ENCODE data around the gene OPRD1.

OPRD1 gene

GRCh38 chr1:28781305-28781704 is 30.7 kb upstream of the OPRD1 start:
- H3K9me3 ChIP-seq (ENCODE audit: control insufficient read depth, low read length), result no peaks in the 10 kb centered on the region

GRCh38 chr1:28782011-28782410 is 30.0 kb upstream of the OPRD1 start:
- TF ChIP-seq, protein P1, sequence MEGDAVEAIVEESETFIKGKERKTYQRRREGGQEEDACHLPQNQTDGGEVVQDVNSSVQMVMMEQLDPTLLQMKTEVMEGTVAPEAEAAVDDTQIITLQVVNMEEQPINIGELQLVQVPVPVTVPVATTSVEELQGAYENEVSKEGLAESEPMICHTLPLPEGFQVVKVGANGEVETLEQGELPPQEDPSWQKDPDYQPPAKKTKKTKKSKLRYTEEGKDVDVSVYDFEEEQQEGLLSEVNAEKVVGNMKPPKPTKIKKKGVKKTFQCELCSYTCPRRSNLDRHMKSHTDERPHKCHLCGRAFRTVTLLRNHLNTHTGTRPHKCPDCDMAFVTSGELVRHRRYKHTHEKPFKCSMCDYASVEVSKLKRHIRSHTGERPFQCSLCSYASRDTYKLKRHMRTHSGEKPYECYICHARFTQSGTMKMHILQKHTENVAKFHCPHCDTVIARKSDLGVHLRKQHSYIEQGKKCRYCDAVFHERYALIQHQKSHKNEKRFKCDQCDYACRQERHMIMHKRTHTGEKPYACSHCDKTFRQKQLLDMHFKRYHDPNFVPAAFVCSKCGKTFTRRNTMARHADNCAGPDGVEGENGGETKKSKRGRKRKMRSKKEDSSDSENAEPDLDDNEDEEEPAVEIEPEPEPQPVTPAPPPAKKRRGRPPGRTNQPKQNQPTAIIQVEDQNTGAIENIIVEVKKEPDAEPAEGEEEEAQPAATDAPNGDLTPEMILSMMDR (IDR thresholded peaks at IDR 0.05), result no peak
- Histone ChIP-seq H3K27ac (no peak overlapping the region), H3K36me3 (ENCODE audit: control insufficient read depth, insufficient read depth, low read length) (no peaks in the 10 kb centered on the region), H3K4me1 (no peaks in the 10 kb centered on the region), H3K4me2 (ENCODE audit: low read length) (no peak overlapping the region), H3K9ac (no peak overlapping the region), H3K9me3 (ENCODE audit: control insufficient read depth, low read length) (no peaks in the 10 kb centered on the region), H3K4me3 (ENCODE audit: low read depth, low read length) (no peak overlapping the region), H3K27me3 (ENCODE audit: control insufficient read depth, insufficient read depth, low read length) (no peaks in the 10 kb centered on the region), H3K79me2 (no peaks in the 10 kb centered on the region), H2AFZ (no peak overlapping the region)

More at GRCh38 chr1:28781305-28781704, 30.7 kb upstream of the OPRD1 start:
- Histone ChIP-seq H2AFZ (no peak overlapping the region), H3K4me1 (no peaks in the 10 kb centered on the region), H3K9ac (no peak overlapping the region), H3K4me2 (ENCODE audit: low read length) (no peak overlapping the region), H3K4me3 (ENCODE audit: low read depth, low read length) (no peak overlapping the region), H3K79me2 (no peaks in the 10 kb centered on the region), H3K36me3 (ENCODE audit: control insufficient read depth, insufficient read depth, low read length) (no peaks in the 10 kb centered on the region), H3K27me3 (ENCODE audit: control insufficient read depth, insufficient read depth, low read length) (no peaks in the 10 kb centered on the region), H3K27ac (no peak overlapping the region)
- TF ChIP-seq, protein P1 (IDR thresholded peaks at IDR 0.05), result no peak

DNA sequence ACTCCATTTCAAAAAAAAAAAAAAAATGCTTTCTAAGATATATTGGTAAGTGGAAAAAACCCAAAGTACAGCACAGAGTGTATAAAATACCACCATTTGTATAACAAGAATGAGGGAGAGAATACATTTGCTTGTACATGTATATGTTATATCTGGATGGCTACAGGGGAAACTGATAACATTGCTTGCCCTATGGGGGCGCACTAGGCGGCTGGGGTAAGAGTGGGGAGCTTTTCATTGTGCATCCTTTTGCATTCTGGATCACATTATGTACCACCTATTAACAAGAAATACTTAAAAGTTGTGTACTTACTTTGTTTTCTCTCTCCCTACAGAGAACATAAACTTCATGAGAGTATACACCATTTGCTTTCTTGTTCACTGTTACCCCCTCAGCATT is 28.6 kb upstream of the OPRD1 start:
- Histone ChIP-seq H3K27me3 (ENCODE audit: control insufficient read depth, insufficient read depth, low read length) (no peaks in the 10 kb centered on the region), H3K9ac (no peak overlapping the region), H3K36me3 (ENCODE audit: control insufficient read depth, insufficient read depth, low read length) (no peaks in the 10 kb centered on the region), H3K4me3 (ENCODE audit: low read depth, low read length) (no peak overlapping the region), H3K4me2 (ENCODE audit: low read length) (no peak overlapping the region), H3K27ac (no peak overlapping the region), H3K79me2 (no peaks in the 10 kb centered on the region), H3K9me3 (ENCODE audit: control insufficient read depth, low read length) (no peaks in the 10 kb centered on the region), H3K4me1 (no peaks in the 10 kb centered on the region), H2AFZ (no peak overlapping the region)
- TF ChIP-seq, protein P1 (IDR thresholded peaks at IDR 0.05), result no peak

DNA sequence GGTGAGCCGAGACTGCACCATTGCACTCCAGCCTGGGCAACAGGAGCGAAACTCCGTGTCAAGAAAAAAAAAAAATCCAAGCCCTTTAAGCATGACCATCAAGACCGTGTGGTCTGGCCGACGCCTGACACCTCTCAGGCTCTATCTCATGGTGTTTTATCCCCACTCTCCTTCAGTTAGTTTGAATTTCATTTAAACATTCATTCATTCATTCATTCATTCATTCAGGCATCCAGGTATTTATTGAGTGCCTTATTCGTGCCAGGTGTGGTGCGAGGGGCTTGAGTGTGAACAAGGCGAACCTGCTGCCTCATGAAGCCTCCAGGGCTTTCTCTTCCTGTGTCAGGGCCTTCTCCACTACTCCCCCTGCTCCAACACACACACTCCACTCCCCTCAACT is 22.6 kb upstream of the OPRD1 start:
- Histone ChIP-seq H3K4me2 (ENCODE audit: low read length) (no peak overlapping the region), H3K36me3 (ENCODE audit: control insufficient read depth, insufficient read depth, low read length) (no peaks in the 10 kb centered on the region), H2AFZ (no peak overlapping the region), H3K79me2 (no peaks in the 10 kb centered on the region), H3K4me3 (ENCODE audit: low read depth, low read length) (no peak overlapping the region), H3K4me1 (no peaks in the 10 kb centered on the region), H3K27me3 (ENCODE audit: control insufficient read depth, insufficient read depth, low read length) (no peaks in the 10 kb centered on the region), H3K9me3 (ENCODE audit: control insufficient read depth, low read length) (no peaks in the 10 kb centered on the region), H3K27ac (no peak overlapping the region), H3K9ac (no peak overlapping the region)
- TF ChIP-seq, protein P1 (IDR thresholded peaks at IDR 0.05), result no peak

DNA sequence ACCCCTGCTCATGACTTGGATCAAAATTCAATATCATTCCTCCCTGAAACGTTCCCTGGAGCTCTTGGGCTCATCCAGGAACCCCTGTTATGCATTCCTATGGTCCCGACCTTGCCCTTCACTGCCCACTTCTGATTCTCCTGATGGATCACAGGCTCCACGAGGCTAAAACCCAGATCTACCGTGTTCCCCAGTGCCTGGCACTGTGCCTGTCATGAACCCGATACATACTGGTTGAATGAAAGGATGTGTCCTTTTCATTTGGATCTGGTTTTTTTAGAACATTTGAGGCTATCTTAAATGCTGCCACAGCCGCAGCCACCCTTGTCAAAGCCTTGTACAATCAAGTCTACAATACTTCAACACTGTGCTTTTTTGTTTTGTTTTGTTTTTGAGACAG is 22.2 kb upstream of the OPRD1 start:
- H3K79me2 ChIP-seq, result no peaks in the 10 kb centered on the region
- no peaks in the 10 kb centered on the region for H3K9me3 ChIP-seq (ENCODE audit: control insufficient read depth, low read length)
- H3K4me2 ChIP-seq (ENCODE audit: low read length), result no peak overlapping the region
- no peaks in the 10 kb centered on the region for H3K27me3 ChIP-seq (ENCODE audit: control insufficient read depth, insufficient read depth, low read length)
- no peak overlapping the region for H3K4me3 ChIP-seq (ENCODE audit: low read depth, low read length)
- H3K36me3 ChIP-seq (ENCODE audit: control insufficient read depth, insufficient read depth, low read length), result no peaks in the 10 kb centered on the region
- H2AFZ ChIP-seq, result no peak overlapping the region
- H3K27ac ChIP-seq, result no peak overlapping the region
- H3K9ac ChIP-seq, result no peak overlapping the region
- H3K4me1 ChIP-seq, result no peaks in the 10 kb centered on the region
- TF ChIP-seq, protein P1 (IDR thresholded peaks at IDR 0.05), result no peak

All from parathyroid adenoma (tissue), 2 donors.